SK-N-MC (cell line): Measurements from ENCODE around the gene IQCN.

Source experiments
- EZH2 ChIP-seq: fragments of 200-600 bp; sonication (generic); IDR thresholded peaks from one replicate; pipeline ENCODE4 v1.6.1; 2017; ENCODE audit warnings: antibody characterized with exemption
- FOXP2 ChIP-seq: optimal IDR thresholded peaks from 2 replicates; pipeline ENCODE3; 2011; ENCODE audit warnings: mild to moderate bottlenecking, moderate library complexity; ENCODE audit not compliant: insufficient read depth; ENCODE audit errors: extremely low read length, control extremely low read depth
- POLR2AphosphoS5 ChIP-seq: IDR thresholded peaks from 2 replicates; pipeline ENCODE4 v1.6.1; 2012; ENCODE audit warnings: mild to moderate bottlenecking, low read depth, low read length, borderline replicate concordance

GRCh38 chr19:18218159-18218558 lies 56.1 kb downstream of the IQCN start:
- TF ChIP-seq EZH2 (no peak), POLR2AphosphoS5 (no peak), FOXP2 (no peak)
